Lower lobe of right lung (tissue), 2 donors: ENCODE results near the gene KCNQ1. TPM values are rescaled to one million over a fixed set of nuclear protein-coding genes. Genes with fewer than 3 reads are reported as not detected.
A peak's percentile ranks its signal among the peaks of the same experiment; 100 is the strongest.

Source experiments
- ATAC-seq, 2 donors: fragments of 200-7000 bp; cut with Tn5 transposase; one replicate each; pipeline ENCODE4 v1.9.1; 2020 to 2022; ENCODE audit warnings: mild to moderate bottlenecking in 2 of 2, moderate library complexity in 2 of 2
- DNase-seq: peaks from one replicate; pipeline ENCODE4 v3.0.0-alpha.2; 2020
- H3K27ac ChIP-seq: fragments of 200-600 bp; one replicate; pipeline ENCODE4 v1.8.0; 2022
- H3K27me3 ChIP-seq: fragments of 200-600 bp; one replicate; pipeline ENCODE4 v1.8.0; 2022; ENCODE audit warnings: low read depth
- H3K36me3 ChIP-seq: fragments of 200-600 bp; one replicate; pipeline ENCODE4 v1.8.0; 2022; ENCODE audit warnings: mild to moderate bottlenecking
- H3K4me1 ChIP-seq: fragments of 200-600 bp; one replicate; pipeline ENCODE4 v1.8.0; 2022
- H3K4me3 ChIP-seq: fragments of 200-600 bp; one replicate; pipeline ENCODE4 v1.8.0; 2022; ENCODE audit warnings: mild to moderate bottlenecking
- H3K9me3 ChIP-seq: fragments of 200-600 bp; one replicate; pipeline ENCODE4 v1.8.0; 2022
- CTCF ChIP-seq: fragments of 200-600 bp; IDR thresholded peaks from one replicate; pipeline ENCODE4 v1.8.0; 2022; ENCODE audit warnings: antibody characterized with exemption, mild to moderate bottlenecking
- intact Hi-C: fragments of 100-400 bp; cut with DNase I; formaldehyde crosslinking; loops from one replicate; pipeline ENCODE4 v1.11.0; 2022
- total RNA-seq: library from RNA; stranded (reverse); fragmentation: NEBNext Ultra II Directional; extraction: Animal tissue kit (Norgen Biotek cat#: 25700); gene quantifications from one replicate; pipeline ENCODE4 v1.2.1, GENCODE V29; 2021
- donor health status: DM: no; HTN: yes; CAD: no; lungs with severe emphysema.

Gene KCNQ1
- total RNA-seq, 1 donor from 2014 or later, result 51.0 TPM

DNA sequence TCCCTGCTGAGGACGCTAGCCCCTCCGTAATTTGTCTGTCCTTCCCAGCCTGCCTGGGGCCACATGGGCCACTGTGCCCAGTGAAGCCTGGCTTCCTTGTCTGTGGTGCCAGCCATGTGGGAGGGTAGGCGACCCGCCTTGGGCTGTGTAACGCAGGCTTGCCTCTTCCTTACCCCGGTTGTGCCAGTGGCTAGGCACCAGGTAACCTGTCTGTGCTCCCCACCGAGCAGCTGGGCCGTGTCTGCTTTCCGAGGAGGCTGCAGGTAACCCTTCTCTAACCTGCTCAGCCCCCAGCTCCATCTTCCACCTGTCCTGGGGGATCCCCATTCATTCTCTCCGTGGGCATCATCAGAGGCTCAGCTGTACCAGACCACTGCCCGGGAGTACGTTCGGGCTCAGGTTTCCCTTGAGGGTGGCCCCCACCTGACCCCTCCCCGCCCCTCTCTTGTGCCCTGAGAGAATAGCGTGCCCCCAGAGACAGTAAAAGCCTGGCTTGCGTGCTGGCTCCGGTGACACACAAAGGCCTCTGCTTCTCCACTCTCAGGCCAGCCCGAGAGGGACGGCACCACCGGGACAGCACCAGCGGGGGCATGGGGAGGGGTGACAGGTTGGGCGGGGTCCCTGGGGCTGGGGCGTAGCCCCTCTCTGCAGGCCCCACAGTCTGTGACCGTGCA lies 361.7 kb downstream of the KCNQ1 start:
- TF ChIP-seq CTCF, result no peak
- intact Hi-C loops, result no loop called here
- H3K9me3 ChIP-seq, result no peaks in the 10 kb centered on the region
- peaks cover 26% of the 10 kb centered on the region for H3K4me1 ChIP-seq
- no peaks in the 10 kb centered on the region for H3K36me3 ChIP-seq
- ATAC-seq (peak in 1 of 2 donors; percentile 17), DNase-seq (peak; percentile 46)
- H3K27ac ChIP-seq, result peak overlapping the region; percentile 61
- H3K27me3 ChIP-seq, result no peaks in the 10 kb centered on the region
- H3K4me3 ChIP-seq, result no peak overlapping the region

- peak; percentile 79 to 83 for ATAC-seq
- intact Hi-C loops, result no loop called here
Observed at GRCh38 chr11:2807025-2807681, 362.3 kb downstream of the KCNQ1 start.

GRCh38 chr11:2807801-2808241 lies 363.0 kb downstream of the KCNQ1 start:
- intact Hi-C loops, result no loop called here
- no peaks in the 10 kb centered on the region for H3K36me3 ChIP-seq
- no peak for TF ChIP-seq CTCF
- DNase-seq, result peak; percentile 41
- H3K27me3 ChIP-seq, result no peaks in the 10 kb centered on the region
- H3K4me1 ChIP-seq, result peaks cover 40% of the 10 kb centered on the region
- ATAC-seq, result no peak
- H3K4me3 ChIP-seq, result no peak overlapping the region
- peak overlapping the region; percentile 61 for H3K27ac ChIP-seq
- H3K9me3 ChIP-seq, result no peaks in the 10 kb centered on the region

More at GRCh38 chr11:2807025-2807681, 362.3 kb downstream of the KCNQ1 start:
- H3K27me3 ChIP-seq, result no peaks in the 10 kb centered on the region
- no peaks in the 10 kb centered on the region for H3K9me3 ChIP-seq
- H3K36me3 ChIP-seq, result no peaks in the 10 kb centered on the region
- peak; percentile 84 for DNase-seq
- no peak for TF ChIP-seq CTCF
- peak overlapping the region; percentile 61 for H3K27ac ChIP-seq
- H3K4me3 ChIP-seq, result peak overlapping the region; percentile 29
- H3K4me1 ChIP-seq, result peaks cover 33% of the 10 kb centered on the region

DNA sequence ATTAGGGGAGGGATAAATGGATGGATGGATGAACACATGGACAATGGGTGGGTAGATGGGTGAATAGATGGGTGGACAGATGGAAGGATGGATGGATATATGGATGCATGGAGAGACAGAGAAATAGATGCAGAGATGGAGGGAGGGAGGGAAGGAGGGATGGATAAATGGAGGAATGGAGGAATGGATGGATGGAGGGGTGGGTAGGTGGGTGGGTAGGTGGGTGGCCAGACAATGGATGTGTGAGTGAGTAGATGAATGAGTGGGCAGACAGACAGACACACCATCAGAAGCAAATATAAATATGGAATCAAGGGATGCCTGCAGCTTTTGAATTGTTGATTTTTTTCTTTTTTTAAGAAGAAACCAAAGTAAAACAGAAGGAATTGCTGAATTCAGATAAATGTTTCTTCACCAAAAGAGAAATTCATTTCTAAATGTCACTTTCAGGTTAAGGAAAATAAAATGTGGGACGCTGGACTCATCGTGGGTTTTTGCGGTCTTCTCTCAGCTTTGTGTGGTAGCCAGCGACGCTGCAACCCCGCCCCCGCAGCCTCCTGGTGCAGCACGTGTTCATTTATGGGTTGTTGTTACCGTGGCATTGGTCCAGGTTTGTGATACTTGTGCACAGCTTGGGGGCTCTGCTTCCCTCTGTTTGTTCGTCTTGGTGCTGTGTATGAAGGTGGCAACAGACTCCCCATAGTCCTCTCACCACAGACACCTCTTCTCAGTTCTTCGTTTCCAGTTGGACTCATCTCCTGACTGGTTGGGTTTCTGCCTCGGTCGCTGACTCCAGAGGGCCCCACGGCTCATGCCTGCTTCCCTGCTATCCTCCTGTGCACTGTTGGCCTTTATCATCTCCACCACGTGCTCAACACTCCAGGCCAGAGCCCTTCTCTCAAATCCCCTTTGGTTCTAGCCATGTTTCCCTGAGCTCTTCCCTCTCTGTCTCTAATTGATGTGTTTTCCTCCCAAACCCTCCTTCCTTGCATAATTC lies 364.3 kb downstream of the KCNQ1 start:
- DNase-seq, result peak; percentile 32
- intact Hi-C loops, result no loop called here
- H3K4me1 ChIP-seq, result peaks cover 47% of the 10 kb centered on the region
- no peak overlapping the region for H3K27ac ChIP-seq
- no peaks in the 10 kb centered on the region for H3K27me3 ChIP-seq
- no peak overlapping the region for H3K4me3 ChIP-seq
- no peak for TF ChIP-seq CTCF
- ATAC-seq, result no peak
- H3K9me3 ChIP-seq, result no peaks in the 10 kb centered on the region
- H3K36me3 ChIP-seq, result no peaks in the 10 kb centered on the region

- no peak overlapping the region for H3K27ac ChIP-seq
- no peak for DNase-seq
- H3K9me3 ChIP-seq, result no peaks in the 10 kb centered on the region
- H3K4me1 ChIP-seq, result peaks cover 47% of the 10 kb centered on the region
- no peak overlapping the region for H3K4me3 ChIP-seq
- intact Hi-C loops, result no loop called here
- no peaks in the 10 kb centered on the region for H3K36me3 ChIP-seq
- no peak for ATAC-seq
- H3K27me3 ChIP-seq, result no peaks in the 10 kb centered on the region
- TF ChIP-seq CTCF, result no peak
Observed at GRCh38 chr11:2809854-2810253, 365.0 kb downstream of the KCNQ1 start.
